Left colon (tissue), 2 donors: ENCODE measurements around the gene SLC6A20. TPM values are rescaled to one million over a fixed set of nuclear protein-coding genes. Genes with fewer than 3 reads are reported as not detected.

Experiments used
- ATAC-seq: fragments of 200-7000 bp; cut with Tn5 transposase; one replicate; pipeline ENCODE4 v1.9.1; 2020; ENCODE audit warnings: mild to moderate bottlenecking, moderate library complexity
- DNase-seq, 2 donors: peaks; one replicate each; pipeline ENCODE4 v3.0.0-alpha.2; 2020
- intact Hi-C, 2 donors: fragments of 100-400 bp; cut with DNase I in 1 of 2; cut with micrococcal nuclease in 1 of 2; formaldehyde crosslinking; loops; one replicate each; pipeline versions ENCODE4 v1.11.2 to v1.14.0; 2022; cut with DNase I, micrococcal nuclease
- long read RNA-seq: library from polyadenylated mRNA; unstranded; transcript quantifications from one replicate; pipeline ENCODE4 v2.0.0, GENCODE V29; 2021
- total RNA-seq, 2 donors: library from RNA; stranded (reverse); fragmentation: NEBNext Ultra II Directional; extraction: Animal tissue kit (Norgen Biotek cat#: 25700); gene quantifications; one replicate each; pipeline ENCODE4 v1.2.1, GENCODE V29; 2021
- donor health status: DM: no; HTN: no; CAD: no.
- donor health status: DM: yes; HTN: yes; CAD: no.

SLC6A20 gene, protein sequence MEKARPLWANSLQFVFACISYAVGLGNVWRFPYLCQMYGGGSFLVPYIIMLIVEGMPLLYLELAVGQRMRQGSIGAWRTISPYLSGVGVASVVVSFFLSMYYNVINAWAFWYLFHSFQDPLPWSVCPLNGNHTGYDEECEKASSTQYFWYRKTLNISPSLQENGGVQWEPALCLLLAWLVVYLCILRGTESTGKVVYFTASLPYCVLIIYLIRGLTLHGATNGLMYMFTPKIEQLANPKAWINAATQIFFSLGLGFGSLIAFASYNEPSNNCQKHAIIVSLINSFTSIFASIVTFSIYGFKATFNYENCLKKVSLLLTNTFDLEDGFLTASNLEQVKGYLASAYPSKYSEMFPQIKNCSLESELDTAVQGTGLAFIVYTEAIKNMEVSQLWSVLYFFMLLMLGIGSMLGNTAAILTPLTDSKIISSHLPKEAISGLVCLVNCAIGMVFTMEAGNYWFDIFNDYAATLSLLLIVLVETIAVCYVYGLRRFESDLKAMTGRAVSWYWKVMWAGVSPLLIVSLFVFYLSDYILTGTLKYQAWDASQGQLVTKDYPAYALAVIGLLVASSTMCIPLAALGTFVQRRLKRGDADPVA
- total RNA-seq, result 10 to 100 TPM in 1 of 2 donors, 1 to 10 TPM in 1; 2.4 to 11.8 TPM
- long read RNA-seq, full-length matches to known transcripts, result 1 of 4 reads
- long read RNA-seq, partial matches to known transcripts, result 2 of 4 reads
- long read RNA-seq, other reads (novel, unspliced or antisense), result 1 of 4 reads

DNA sequence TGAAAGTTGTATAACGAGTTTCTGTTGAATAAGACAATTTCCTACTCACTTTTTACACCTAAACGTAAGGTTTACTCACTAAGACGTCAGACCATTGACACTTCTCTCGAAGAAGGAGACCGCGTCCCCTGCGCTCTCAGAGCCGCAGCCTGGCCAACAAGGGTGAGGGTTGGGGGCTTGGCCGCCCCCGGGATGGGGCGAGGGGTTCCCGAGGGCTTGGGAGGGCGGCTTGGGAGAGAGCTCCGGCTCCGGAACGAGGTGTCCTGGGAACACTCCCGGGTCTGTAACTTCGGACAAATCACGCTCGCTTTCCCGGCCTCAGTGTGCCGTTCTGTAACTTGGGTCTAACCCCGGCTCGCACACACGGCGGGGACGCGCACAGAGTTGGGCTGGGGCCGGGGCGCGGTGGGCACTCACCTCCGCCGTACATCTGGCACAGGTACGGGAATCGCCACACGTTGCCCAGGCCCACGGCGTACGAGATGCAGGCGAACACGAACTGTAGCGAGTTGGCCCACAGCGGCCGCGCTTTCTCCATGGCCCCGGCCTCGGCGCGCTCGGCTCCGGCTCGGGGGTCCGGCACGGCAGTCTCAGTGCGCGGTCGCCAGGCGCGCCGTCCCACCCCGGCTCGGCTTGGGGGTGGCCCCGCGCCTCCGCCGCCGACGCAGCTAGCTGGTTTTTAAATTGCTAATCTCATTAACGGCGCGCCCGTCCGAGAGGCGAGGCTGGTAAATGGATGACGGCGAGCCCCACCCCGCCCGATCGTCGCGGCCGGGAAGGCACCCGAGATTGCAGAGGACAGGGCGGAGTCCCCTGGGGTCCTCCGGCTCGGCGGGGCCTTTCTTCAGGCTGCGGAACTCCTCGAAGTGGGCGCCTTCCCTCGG, at the start of gene SLC6A20:
Gene SLC6A20, minus strand, starts transcription at position 655 of the 884 bp plus-strand sequence. Its CDS starts 117 bp downstream, at position 538.
- intact Hi-C loops, result no loop called here
- ATAC-seq (peak; percentile 81), DNase-seq (peak; percentile 53 to 72)

DNA sequence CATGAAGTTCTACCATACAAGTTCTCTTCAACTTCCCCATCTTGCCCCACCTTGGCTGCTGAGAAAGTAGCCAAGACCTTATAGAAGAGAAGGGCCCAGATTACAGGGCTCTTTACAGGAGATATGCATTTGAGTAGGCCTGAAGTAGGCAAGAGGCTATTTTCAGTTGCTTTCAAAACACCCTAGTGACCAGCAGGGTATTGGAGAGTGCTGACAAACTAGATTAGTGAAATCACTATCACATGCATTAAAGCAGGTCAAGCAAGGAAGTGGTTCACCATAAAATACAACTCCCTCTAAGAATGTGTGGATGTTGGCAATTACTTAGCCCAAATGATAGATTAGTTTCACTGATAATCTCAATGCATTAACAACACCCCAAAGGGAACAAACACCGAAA, 48.3 kb upstream of the SLC6A20 start:
- ATAC-seq, result no peak
- no peak for DNase-seq
- intact Hi-C loops, result no loop called here

DNA sequence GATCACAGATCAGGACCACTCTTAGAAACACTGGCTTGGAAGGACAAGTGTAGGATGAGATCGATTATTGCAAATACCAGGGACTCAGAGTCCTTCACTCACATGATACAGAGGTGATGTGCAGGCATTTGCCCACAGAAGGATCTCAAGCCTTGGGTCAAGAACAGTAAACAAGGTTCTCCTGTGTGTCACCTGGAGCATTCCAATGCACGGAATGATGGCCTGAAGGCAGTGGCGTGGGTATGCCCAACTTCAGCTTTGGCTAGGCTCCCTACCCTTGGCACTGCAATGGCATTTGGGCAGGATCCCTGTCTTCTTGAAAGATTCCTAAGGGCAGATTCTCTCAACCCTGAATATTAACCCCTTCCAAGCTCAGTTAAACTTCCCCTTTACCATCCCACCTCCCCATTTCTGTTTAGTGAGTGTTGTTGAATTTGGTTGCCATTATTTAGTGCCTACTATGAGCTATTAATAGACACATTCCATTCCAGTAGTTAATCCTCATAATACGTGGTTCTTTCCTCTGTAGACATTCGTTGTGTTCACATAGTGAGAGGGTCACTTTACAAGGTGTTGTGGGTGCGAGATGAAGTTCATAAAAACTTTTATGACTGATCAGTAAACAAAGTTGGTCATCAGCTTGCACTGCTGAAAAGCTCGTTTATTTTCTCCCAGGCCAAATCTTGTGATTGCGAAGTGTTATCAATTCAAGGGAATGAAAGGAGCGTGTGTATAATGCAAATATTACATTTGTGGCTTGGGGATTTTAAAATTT, 46.7 kb upstream of the SLC6A20 start:
- intact Hi-C loops, result no loop called here
- DNase-seq, result no peak
- no peak for ATAC-seq

DNA sequence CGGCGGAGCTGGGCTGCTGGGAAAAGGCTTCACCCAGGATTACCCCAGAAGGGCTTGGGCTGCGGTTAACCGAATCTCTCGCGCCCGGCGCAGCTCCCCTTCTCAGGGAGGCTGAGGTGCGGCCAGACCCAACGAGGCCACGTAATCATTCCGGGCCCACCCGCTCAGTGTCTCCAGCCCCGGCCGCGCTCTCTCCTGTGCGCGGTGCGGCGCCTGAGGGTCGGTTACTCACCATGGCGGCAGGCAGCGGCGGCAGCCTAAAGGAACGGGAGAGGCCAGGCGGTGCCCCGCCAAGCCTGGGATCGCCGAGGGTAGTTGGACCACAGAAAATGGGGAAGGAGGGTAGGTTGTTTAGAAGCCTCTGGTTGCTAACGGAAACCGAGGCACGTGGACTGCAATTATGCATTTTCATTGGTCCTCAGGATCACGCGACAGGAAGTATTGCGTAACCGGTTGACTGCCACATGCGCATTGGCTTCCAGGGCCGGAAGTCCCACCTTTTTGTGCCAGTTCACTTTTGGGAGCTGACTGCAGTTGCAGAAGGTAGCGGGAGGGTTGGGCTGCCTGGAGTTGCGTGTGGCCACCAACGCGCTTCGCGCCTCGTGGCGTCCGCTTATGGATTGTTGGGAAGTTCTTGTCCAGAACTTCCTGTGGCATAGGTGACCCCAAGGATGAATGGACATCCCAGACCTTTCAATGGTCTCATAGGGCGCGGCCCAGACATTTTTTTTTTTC, 45.6 kb upstream of the SLC6A20 start, which contains the start of gene LZTFL1:
Gene LZTFL1, minus strand, starts transcription at position 363 of the 735 bp plus-strand sequence. Its CDS starts 128 bp downstream, at position 235.
- ATAC-seq, result peak; percentile 97

DNA sequence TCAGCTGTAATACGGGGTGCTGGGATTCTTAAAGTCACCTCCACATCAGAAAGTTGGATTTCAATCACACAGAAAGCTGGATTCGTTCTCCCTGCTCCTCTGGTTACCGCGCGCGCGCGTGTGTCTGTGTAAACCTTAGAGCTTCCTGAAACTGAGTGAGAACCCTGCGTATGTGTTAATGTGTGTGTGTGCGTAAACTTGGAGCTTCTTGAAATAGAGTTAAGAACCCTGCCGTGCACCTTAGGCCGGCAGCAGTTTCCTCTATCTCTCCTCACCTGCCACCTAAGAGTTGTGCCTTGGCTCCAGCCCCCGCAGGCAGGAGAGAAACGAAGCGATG, 45.1 kb upstream of the SLC6A20 start:
- intact Hi-C loops, result no loop called here
- DNase-seq, result peak in 1 of 2 donors; percentile 41
- peak; percentile 61 for ATAC-seq

More for the DNA sequence above, 45.6 kb upstream of the SLC6A20 start, which contains the start of gene LZTFL1:
- intact Hi-C loops, result no loop called here
- peak; percentile 93 to 95 for DNase-seq

DNA sequence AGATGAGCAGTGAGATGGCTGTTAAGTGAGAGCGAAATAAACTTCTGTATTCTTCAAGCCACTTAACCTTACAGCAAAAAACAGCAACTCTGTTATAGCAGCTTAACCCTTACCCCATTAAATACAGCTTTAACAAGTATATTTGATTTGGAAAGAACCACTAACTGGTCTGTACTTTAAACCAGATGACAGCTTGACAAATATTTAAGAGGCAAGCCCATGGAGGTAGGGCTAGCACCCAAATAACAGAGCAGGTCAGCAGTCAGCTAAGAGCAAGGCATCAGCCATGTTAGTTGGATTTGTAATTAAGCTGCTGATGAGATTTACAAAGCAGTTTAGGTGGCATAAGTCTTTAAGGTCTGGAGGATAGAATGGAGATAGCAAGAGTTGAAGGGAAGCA, 42.1 kb upstream of the SLC6A20 start:
- ATAC-seq (no peak), DNase-seq (no peak)
- intact Hi-C loops, result no loop called here

DNA sequence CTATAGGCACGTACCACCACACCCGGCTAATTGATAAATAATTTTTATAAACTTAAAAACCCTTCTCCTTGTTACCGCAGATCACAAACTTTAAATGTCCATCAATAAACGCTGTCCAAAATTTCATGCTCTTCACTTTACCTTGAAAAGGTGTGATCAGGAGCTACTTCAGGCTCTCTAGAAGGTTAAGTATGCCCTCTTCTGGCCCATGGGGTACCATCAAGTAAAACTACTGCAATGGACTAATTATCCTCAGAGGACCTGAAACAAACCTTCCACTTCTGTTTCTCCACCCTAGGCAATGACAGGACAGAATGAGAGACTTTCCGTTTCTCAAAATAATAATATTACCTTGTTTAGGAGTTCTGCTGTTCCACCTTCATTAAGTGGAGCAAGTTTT, 36.4 kb upstream of the SLC6A20 start:
- intact Hi-C loops, result no loop called here
- DNase-seq, result no peak
- peak; percentile 80 for ATAC-seq

DNA sequence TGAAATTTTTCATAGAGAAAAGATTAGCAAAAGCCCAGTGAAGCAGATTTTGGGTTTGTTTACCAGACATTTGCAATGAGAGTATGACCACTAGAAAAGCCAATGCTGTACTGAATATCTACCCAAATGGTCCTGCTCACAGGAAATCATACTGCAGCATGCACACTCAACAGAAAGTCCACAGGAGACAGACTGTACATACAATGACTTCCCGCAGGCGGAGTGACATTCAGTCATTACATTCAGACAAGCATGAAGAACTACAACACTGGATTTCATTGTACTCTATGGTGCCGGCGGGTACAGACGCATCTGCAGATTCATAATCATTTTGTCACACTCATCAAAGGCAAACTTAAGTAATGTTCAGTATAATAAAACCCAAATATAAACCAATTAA, 33.8 kb upstream of the SLC6A20 start:
- intact Hi-C loops, result no loop called here
- DNase-seq, result no peak
- no peak for ATAC-seq

DNA sequence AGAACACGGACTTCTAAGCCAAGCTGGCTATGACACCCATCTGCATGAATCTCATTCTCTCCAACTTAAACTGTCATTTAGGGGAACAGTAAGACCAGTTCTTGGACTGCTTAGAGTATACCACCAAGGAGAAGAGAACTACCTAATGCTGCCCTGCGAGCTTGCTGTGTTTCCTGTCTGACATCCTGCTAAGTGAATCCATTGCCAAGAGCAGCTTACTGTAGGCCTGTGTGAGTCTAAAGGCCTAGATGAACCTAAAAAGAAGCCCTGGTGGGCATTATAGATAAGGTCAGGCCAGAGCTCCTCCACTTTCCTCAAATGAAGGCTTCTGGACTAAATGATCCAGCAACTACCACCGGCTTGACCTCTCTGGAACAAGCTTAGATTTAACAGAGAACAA, 30.6 kb upstream of the SLC6A20 start:
- DNase-seq, result no peak
- intact Hi-C loops, result no loop called here
- ATAC-seq, result no peak

DNA sequence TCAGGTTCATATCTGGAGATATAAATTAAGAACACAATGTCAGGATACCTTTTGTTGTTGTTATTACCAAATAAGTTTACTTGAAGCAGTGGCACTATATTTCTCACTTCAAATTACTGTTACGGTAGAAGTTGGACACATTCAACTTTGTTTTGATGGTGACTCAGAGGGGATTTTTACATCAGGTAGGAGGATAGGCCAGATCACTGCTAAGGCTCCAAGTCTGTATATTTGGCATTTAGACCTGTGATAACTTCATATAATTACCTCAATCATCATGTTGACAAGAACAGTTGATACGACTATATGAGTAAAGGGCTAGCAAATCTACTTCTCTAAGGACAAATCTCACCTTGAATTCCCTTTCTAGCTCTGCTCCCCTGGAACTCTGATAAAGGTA, 30.0 kb upstream of the SLC6A20 start:
- no peak for DNase-seq
- ATAC-seq, result no peak
- intact Hi-C loops, result no loop called here

DNA sequence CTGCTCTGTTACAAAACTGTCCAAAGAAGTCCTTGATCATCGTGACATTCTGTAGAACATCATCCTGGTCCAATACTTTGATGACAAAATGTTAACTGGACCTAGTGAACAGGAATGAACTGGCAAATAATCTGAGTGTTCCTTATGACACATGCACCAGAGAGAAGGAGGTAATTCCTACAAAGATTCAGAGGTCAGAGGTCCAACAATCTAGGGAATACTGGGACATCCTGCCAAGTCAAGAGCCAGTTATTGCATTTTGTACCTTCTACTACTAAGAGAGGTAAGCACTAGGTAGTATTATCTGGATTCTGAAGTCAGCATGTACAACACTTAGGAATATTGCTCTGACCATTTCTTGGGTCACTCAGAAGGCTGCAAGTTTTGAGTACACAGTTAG, 24.8 kb upstream of the SLC6A20 start:
- DNase-seq, result no peak
- peak; percentile 53 for ATAC-seq
- intact Hi-C loops, result no loop called here

DNA sequence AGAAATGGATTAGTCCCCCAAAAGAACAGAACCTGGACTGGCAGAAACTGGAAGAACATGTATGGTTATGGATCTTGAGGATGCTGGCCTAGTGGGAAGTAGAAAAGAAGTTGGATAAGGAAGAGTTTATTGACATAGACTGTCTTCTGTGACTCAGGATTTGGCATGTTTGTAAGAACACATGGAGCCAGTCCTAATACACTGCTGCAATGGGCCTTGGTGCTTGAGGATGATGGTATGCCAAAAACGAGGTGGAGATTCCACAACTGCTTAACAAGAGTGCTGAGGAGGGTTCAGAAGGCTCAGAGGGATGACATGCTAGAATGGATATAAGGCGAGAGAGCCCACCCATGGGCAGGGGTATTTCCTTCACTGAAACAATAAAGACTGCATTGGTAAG, 23.2 kb upstream of the SLC6A20 start:
- DNase-seq (no peak), ATAC-seq (no peak)
- intact Hi-C loops, result no loop called here

DNA sequence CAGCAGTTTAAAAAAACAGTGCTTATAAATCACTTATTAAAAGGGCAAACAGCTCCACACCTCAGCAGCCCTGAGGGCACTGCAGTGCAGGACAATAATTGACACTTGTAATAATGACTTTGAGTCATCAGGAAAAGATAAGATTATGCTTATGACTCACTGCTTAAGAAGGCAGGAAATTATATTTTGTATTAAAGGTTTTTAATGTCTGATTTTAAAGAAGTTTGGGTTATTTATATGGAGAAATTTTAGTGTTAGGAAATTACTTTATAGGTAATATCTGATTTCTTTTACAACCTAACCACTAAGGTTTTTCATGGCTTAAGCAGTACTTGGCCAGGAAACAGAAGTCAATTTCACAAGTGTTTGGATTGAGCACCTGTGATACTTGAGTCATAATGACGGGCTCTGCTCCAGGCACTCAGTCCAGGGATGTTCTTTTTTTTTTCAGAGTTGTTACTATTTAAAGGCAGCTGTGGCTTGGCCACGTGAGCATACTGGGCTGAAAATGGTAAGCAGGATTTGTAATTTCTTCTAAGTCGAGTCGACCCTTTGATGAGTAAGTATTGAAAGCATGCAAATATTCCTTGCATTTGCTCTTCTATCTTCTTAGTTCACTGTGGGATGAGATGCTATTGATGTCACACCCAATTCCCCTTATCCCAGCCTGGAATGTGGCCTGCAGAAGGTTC, 21.6 kb upstream of the SLC6A20 start:
- intact Hi-C loops, result no loop called here
- DNase-seq (peak in 1 of 2 donors; percentile 36), ATAC-seq (peak; percentile 87)

DNA sequence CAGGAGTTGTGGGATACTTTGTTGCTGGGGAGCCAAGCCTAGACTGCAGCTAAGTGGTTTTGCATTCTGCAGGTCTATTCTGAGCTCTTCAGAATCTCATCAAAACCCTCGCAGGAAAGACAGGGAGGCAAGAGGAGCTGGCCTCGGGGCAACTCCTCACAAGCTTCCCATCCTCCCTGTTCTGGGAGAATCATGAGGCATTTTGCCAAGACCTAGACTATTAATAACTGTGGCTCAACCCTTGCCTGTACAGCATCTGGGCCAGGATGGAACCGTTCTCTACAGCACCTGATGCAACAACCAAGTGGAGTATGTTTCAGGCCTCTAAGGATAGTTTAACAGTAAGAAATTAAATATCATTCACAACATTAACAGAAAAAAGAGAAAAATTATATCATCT, 20.2 kb upstream of the SLC6A20 start:
- ATAC-seq (no peak), DNase-seq (no peak)
- intact Hi-C loops, result no loop called here

DNA sequence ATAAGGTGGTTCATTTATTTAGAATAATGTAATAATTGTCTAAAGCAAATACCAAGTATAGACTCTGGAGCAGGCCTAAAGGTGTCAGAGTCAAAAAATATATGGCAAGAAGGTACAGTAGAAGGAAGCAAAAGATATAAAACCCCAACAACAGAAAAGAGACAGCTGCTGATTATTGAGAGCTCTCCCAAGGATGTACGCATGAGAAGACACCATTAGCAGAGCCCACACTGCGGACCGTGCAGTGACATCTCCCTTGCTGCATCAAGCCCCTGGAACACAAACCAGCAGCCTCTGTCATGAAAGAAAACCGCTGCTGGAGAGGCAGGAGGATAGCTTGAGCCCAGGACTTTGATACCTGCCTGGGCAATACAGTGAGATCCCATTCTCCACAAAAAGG, 18.0 kb upstream of the SLC6A20 start:
- ATAC-seq, result no peak
- intact Hi-C loops, result no loop called here

DNA sequence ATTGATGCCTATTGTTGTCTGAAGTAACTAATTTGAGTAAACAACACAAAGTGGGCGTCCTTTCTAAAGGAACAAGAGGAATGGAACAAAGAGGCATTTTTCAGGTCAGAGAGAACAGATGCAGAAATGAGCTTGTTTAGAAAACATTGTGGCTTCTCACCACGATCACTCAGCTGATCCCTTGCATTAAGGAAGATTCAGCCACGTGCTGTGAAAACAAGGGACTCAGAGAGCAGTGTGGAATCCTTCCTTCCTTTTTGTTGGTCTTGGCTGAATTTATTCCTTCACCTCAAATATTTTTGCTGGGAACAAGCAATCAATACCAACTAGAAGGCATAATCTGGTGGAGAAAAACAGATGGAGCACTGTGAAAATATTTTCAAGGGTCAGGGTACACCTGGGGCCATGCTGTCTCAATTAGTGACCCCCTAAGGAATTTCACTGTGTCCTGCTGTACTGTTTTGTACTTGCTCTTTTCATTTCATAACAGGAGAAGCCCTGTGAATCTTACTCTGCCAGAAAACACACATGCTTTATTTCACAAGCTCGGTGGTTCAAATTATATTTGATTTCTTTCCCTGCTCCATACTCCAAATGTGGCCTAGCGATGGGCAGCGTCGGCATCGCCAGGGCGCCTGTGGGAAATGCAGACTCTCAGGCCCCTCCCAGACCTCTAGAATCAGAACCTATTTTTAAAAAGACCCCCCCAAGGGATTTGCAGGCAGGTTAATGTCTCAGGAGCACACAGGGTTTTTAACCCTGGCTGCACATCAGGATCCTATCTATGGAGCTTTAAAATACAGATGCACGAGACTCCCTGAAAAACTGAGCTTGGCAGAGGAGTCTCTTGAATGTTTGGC, 11.6 kb upstream of the SLC6A20 start:
- ATAC-seq (no peak), DNase-seq (no peak)
- intact Hi-C loops, result no loop called here

More for the DNA sequence above, 18.0 kb upstream of the SLC6A20 start:
- DNase-seq, result no peak
